ENCODE data around the gene DRICH1. TPM values are rescaled to one million over a fixed set of nuclear protein-coding genes. Genes with fewer than 3 reads are reported as not detected.

DRICH1 gene, protein sequence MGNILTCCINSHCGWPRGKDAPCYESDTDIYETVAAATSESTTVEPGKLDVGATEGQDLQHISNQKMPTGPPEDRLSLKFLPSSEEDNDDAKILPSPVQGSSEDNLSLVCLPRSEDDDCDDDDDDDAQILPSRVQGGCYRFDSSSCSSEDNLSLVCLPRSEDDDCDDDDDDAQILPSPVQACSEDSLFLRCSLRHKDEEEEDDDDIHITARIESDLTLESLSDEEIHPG
- total RNA-seq, result 0.19 TPM in 1 of 2 replicates, not detected in the other

DNA sequence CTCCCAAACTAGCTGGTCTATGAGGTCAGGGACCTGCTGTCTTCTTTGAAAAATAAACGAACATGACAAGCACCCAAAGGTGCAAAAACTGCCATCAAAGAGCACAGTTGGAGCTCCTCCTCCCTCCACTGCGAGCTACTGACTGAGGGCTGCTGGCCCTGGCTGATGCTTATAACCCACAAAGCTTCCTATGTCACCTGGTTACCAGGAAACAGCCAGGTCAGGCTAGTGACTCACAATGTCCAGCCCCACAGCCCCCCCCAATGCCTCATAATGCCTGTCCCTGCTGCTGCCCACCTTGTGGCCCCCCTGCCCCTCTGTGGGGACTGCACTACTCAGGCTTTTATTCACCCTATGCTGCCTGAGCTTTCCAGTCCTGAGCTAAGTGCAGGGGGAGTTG is at the start of gene DRICH1:
Gene DRICH1 (minus strand): TSS at position 144 of the 400 bp plus-strand sequence. CDS start 298 bp downstream, outside the sequence.

GRCh38 chr22:23579870-23580575 is 52.1 kb downstream of the DRICH1 start, which contains the start of gene IGLL1:
Gene IGLL1 (minus strand): TSS chr22:23580290. CDS start chr22:23580190, 100 bp downstream.

Other genes with a start within 250 kb of the DRICH1 start
- gene IGLL1, start 52.0 kb downstream of the DRICH1 start, total RNA-seq, result not detected in 2 replicates
- gene RGL4, start 58.7 kb upstream of the DRICH1 start, total RNA-seq, result not detected in 2 replicates
- gene ZNF70, start 118.8 kb upstream of the DRICH1 start, total RNA-seq, result 3.1 and 4.0 TPM in 2 replicates
- not detected in 2 replicates for gene VPREB3, start 122.1 kb upstream of the DRICH1 start, total RNA-seq
- 0.19 and 1.1 TPM in 2 replicates for gene C22orf15, start 130.7 kb upstream of the DRICH1 start, total RNA-seq
- gene CHCHD10, start 135.7 kb upstream of the DRICH1 start, total RNA-seq, result 3.7 and 6.7 TPM in 2 replicates
- gene MMP11, start 140.5 kb upstream of the DRICH1 start, total RNA-seq, result 3.5 and 8.7 TPM in 2 replicates
- gene SMARCB1, start 154.6 kb upstream of the DRICH1 start, total RNA-seq, result 15.5 and 33.5 TPM in 2 replicates
- 0.56 and 1.3 TPM in 2 replicates for gene DERL3, start 206.7 kb upstream of the DRICH1 start, total RNA-seq
- gene SLC2A11, start 225.6 kb upstream of the DRICH1 start, total RNA-seq, result 10.7 and 13.5 TPM in 2 replicates

Data from regular cardiac myocyte (primary cell).